IPS-20b (cell line): ENCODE results near the gene ARID3B.
A peak's percentile ranks its signal among the peaks of the same experiment; 100 is the strongest.
"Not testable (repeated sequence)": the region's sequence is repeated elsewhere in the genome, so short reads cannot be mapped to it uniquely, and the experiment has no call there.

ENCODE experiments used
- H3K27ac ChIP-seq: one replicate; pipeline ENCODE4 v1.5.1; 2013; ENCODE audit warnings: low read length
- H3K27me3 ChIP-seq: 2 replicates; pipeline ENCODE4 v1.6.1; 2013; ENCODE audit warnings: mild to moderate bottlenecking, low read length, inconsistent platforms; ENCODE audit not compliant: insufficient read depth
- H3K36me3 ChIP-seq: 2 replicates; pipeline ENCODE4 v1.6.1; 2013; ENCODE audit warnings: low read depth, mild to moderate bottlenecking, inconsistent platforms, low read length, moderate library complexity; ENCODE audit not compliant: insufficient read depth
- H3K4me1 ChIP-seq: 2 replicates; pipeline ENCODE4 v1.6.1; 2013; ENCODE audit warnings: mild to moderate bottlenecking, control low read depth, inconsistent platforms, low read length, moderate library complexity; ENCODE audit not compliant: insufficient read depth
- H3K4me3 ChIP-seq: 2 replicates; pipeline ENCODE4 v1.5.1; 2013; ENCODE audit warnings: mild to moderate bottlenecking, low read length, inconsistent platforms
- H3K9ac ChIP-seq: 2 replicates; pipeline ENCODE4 v1.6.1; 2013; ENCODE audit warnings: low read depth, mild to moderate bottlenecking, inconsistent platforms, low read length, moderate library complexity
- H3K9me3 ChIP-seq: 2 replicates; pipeline ENCODE4 v1.6.1; 2013; ENCODE audit warnings: mild to moderate bottlenecking, low read depth, low read length, inconsistent platforms; ENCODE audit not compliant: insufficient read depth

ARID3B gene

GRCh38 chr15:74540761-74541493 is at the start of gene ARID3B:
Gene ARID3B (plus strand): TSS chr15:74541220. CDS start chr15:74543937, 2,717 bp downstream.
- Histone ChIP-seq H3K4me3 (peak within 1 kb of the TSS; percentile 91), H3K9ac (peak within 1 kb of the TSS; percentile 88), H3K36me3 (peaks cover 18% of the 10 kb centered on the region), H3K9me3 (no peaks in the 10 kb centered on the region), H3K4me1 (peaks cover 11% of the 10 kb centered on the region; the same call in 1 of the 2 replicates), H3K27ac (peak within 1 kb of the TSS; percentile 50), H3K27me3 (no peaks in the 10 kb centered on the region)

- Histone ChIP-seq H3K27ac (no peak overlapping the region), H3K4me3 (no peak overlapping the region), H3K9me3 (no peaks in the 10 kb centered on the region), H3K36me3 (no peaks in the 10 kb centered on the region), H3K4me1 (no peaks in the 10 kb centered on the region), H3K9ac (no peak overlapping the region), H3K27me3 (no peaks in the 10 kb centered on the region)
These were observed 44.4 kb upstream of the ARID3B start for GRCh38 chr15:74496648-74497047.

- H3K27ac ChIP-seq = no peak overlapping the region
- no peaks in the 10 kb centered on the region for H3K36me3 ChIP-seq
- no peak overlapping the region for H3K4me3 ChIP-seq
- H3K4me1 ChIP-seq = no peaks in the 10 kb centered on the region
- no peaks in the 10 kb centered on the region for H3K27me3 ChIP-seq
- H3K9ac ChIP-seq = no peak overlapping the region
- H3K9me3 ChIP-seq = no peaks in the 10 kb centered on the region
These were observed 43.4 kb upstream of the ARID3B start for GRCh38 chr15:74497584-74497983.

- H3K36me3 ChIP-seq = no peaks in the 10 kb centered on the region
- no peaks in the 10 kb centered on the region for H3K4me1 ChIP-seq
- H3K4me3 ChIP-seq = no peak overlapping the region
- no peaks in the 10 kb centered on the region for H3K27me3 ChIP-seq
- no peaks in the 10 kb centered on the region for H3K9me3 ChIP-seq
- H3K9ac ChIP-seq = no peak overlapping the region
- no peak overlapping the region for H3K27ac ChIP-seq
These were observed 41.7 kb upstream of the ARID3B start for GRCh38 chr15:74499366-74499765.

- no peaks in the 10 kb centered on the region for H3K4me1 ChIP-seq
- H3K36me3 ChIP-seq = no peaks in the 10 kb centered on the region
- no peak overlapping the region for H3K27ac ChIP-seq
- no peak overlapping the region for H3K4me3 ChIP-seq
- no peak overlapping the region for H3K9ac ChIP-seq
- no peaks in the 10 kb centered on the region for H3K9me3 ChIP-seq
- no peaks in the 10 kb centered on the region for H3K27me3 ChIP-seq
These were observed 40.6 kb upstream of the ARID3B start for GRCh38 chr15:74500401-74500800.

- H3K27ac ChIP-seq = no peak overlapping the region
- H3K9me3 ChIP-seq = no peaks in the 10 kb centered on the region
- H3K9ac ChIP-seq = no peak overlapping the region
- H3K4me1 ChIP-seq = no peaks in the 10 kb centered on the region
- no peaks in the 10 kb centered on the region for H3K27me3 ChIP-seq
- no peaks in the 10 kb centered on the region for H3K36me3 ChIP-seq
- no peak overlapping the region for H3K4me3 ChIP-seq
These were observed 38.7 kb upstream of the ARID3B start for GRCh38 chr15:74502301-74502700.

- no peak overlapping the region for H3K4me3 ChIP-seq
- H3K27ac ChIP-seq = no peak overlapping the region
- no peak overlapping the region for H3K9ac ChIP-seq
- H3K4me1 ChIP-seq = no peaks in the 10 kb centered on the region
- H3K36me3 ChIP-seq = no peaks in the 10 kb centered on the region
- no peaks in the 10 kb centered on the region for H3K27me3 ChIP-seq
- H3K9me3 ChIP-seq = no peaks in the 10 kb centered on the region
These were observed 36.6 kb upstream of the ARID3B start for GRCh38 chr15:74504418-74504817.

GRCh38 chr15:74504836-74505235 is 36.2 kb upstream of the ARID3B start:
- no peak overlapping the region for H3K27ac ChIP-seq
- no peak overlapping the region for H3K9ac ChIP-seq
- H3K27me3 ChIP-seq = no peaks in the 10 kb centered on the region
- H3K4me3 ChIP-seq = no peak overlapping the region
- H3K4me1 ChIP-seq = no peaks in the 10 kb centered on the region
- H3K36me3 ChIP-seq = no peaks in the 10 kb centered on the region
- H3K9me3 ChIP-seq = no peaks in the 10 kb centered on the region

GRCh38 chr15:74505837-74506514 is 35.0 kb upstream of the ARID3B start:
- no peak overlapping the region for H3K4me3 ChIP-seq
- no peaks in the 10 kb centered on the region for H3K4me1 ChIP-seq
- no peak overlapping the region for H3K27ac ChIP-seq
- H3K9me3 ChIP-seq = no peaks in the 10 kb centered on the region
- no peaks in the 10 kb centered on the region for H3K27me3 ChIP-seq
- no peaks in the 10 kb centered on the region for H3K36me3 ChIP-seq
- H3K9ac ChIP-seq = no peak overlapping the region

GRCh38 chr15:74506515-74506840 is 34.5 kb upstream of the ARID3B start:
- H3K9ac ChIP-seq = no peak overlapping the region
- H3K4me1 ChIP-seq = no peaks in the 10 kb centered on the region
- no peak overlapping the region for H3K27ac ChIP-seq
- H3K27me3 ChIP-seq = no peaks in the 10 kb centered on the region
- no peaks in the 10 kb centered on the region for H3K36me3 ChIP-seq
- H3K9me3 ChIP-seq = no peaks in the 10 kb centered on the region
- H3K4me3 ChIP-seq = no peak overlapping the region

- no peaks in the 10 kb centered on the region for H3K36me3 ChIP-seq
- no peaks in the 10 kb centered on the region for H3K27me3 ChIP-seq
- H3K9me3 ChIP-seq = no peaks in the 10 kb centered on the region
- H3K9ac ChIP-seq = no peak overlapping the region
- H3K4me1 ChIP-seq = no peaks in the 10 kb centered on the region
- no peak overlapping the region for H3K4me3 ChIP-seq
- H3K27ac ChIP-seq = no peak overlapping the region
These were observed 29.4 kb upstream of the ARID3B start for GRCh38 chr15:74511583-74511982.

GRCh38 chr15:74514059-74514458 is 27.0 kb upstream of the ARID3B start:
- H3K9me3 ChIP-seq, H3K4me1 ChIP-seq, H3K36me3 ChIP-seq, H3K27me3 ChIP-seq, H3K27ac ChIP-seq, H3K4me3 ChIP-seq, H3K9ac ChIP-seq: not testable (repeated sequence)
